ENCODE results near the gene CHST14. TPM values are rescaled to one million over a fixed set of nuclear protein-coding genes. Genes with fewer than 3 reads are reported as not detected.

The CHST14 gene
- total and polyA plus RNA-seq, 2 donors from 2014 or later = 11.9 to 14.3 TPM

- H3K9ac ChIP-seq (ENCODE audit: low read length in 3 of 3) = peak overlapping the region in 1 of 3 donors; percentile 61
These were observed 31.3 kb upstream of the CHST14 start for GRCh38 chr15:40439461-40439959.

GRCh38 chr15:40439960-40440742 is 30.6 kb upstream of the CHST14 start:
- peak in 3 of 5 donors; percentile 53 to 71 (median 61) for DNase-seq
- Histone ChIP-seq H3K27me3 (ENCODE audit: control insufficient read depth, insufficient read depth, low read length) (peaks cover 4% of the 10 kb centered on the region), H3K4me1 (ENCODE audit: control insufficient read depth in 2 of 3, insufficient read depth in 2 of 3, low read depth in 1 of 3, low read length in 3 of 3) (peaks cover 0 to 26% (median 0%) of the 10 kb centered on the region in 3 donors), H3K9me3 (ENCODE audit: control insufficient read depth in 2 of 3, insufficient read depth in 1 of 3, low read length in 3 of 3) (no peaks in the 10 kb centered on the region), H3K4me3 (ENCODE audit: low read length in 3 of 3) (peak overlapping the region; percentile 44 to 69 (median 55)), H3K36me3 (ENCODE audit: control insufficient read depth in 2 of 3, insufficient read depth in 3 of 3, low read length in 3 of 3) (no peaks in the 10 kb centered on the region), H3K27ac (ENCODE audit: low read depth in 2 of 2, low read length in 2 of 2) (no peak overlapping the region), H3K9ac (ENCODE audit: low read length in 3 of 3) (peak overlapping the region in 2 of 3 donors; percentile 45 to 61)
- TF ChIP-seq CTCF (IDR thresholded peaks at IDR 0.05; ENCODE audit: borderline replicate concordance, extremely low read depth, insufficient read depth) = no peak
- FAIRE-seq = no peak
- intact Hi-C loops (cut with DNase I) = no loop called here

More at GRCh38 chr15:40439461-40439959, 31.3 kb upstream of the CHST14 start:
- Histone ChIP-seq H3K27ac (ENCODE audit: low read depth in 2 of 2, low read length in 2 of 2) (no peak overlapping the region), H3K4me1 (ENCODE audit: control insufficient read depth in 2 of 3, insufficient read depth in 2 of 3, low read depth in 1 of 3, low read length in 3 of 3) (peaks cover 0 to 26% (median 0%) of the 10 kb centered on the region in 3 donors), H3K36me3 (ENCODE audit: control insufficient read depth in 2 of 3, insufficient read depth in 3 of 3, low read length in 3 of 3) (no peaks in the 10 kb centered on the region), H3K27me3 (ENCODE audit: control insufficient read depth, insufficient read depth, low read length) (peaks cover 9% of the 10 kb centered on the region), H3K4me3 (ENCODE audit: low read length in 3 of 3) (peak overlapping the region in 2 of 3 donors; percentile 12 to 69), H3K9me3 (ENCODE audit: control insufficient read depth in 2 of 3, insufficient read depth in 1 of 3, low read length in 3 of 3) (no peaks in the 10 kb centered on the region)
- intact Hi-C loops (cut with DNase I) = no loop called here
- FAIRE-seq = no peak
- no peak for TF ChIP-seq CTCF (IDR thresholded peaks at IDR 0.05; ENCODE audit: borderline replicate concordance, extremely low read depth, insufficient read depth)
- peak in 4 of 5 donors; percentile 35 to 76 (median 62) for DNase-seq

GRCh38 chr15:40440743-40441564 is 29.8 kb upstream of the CHST14 start, which contains the start of gene BAHD1:
BAHD1 (plus strand) TSS chr15:40440953; CDS start chr15:40458465, 17,512 bp downstream.
- TF ChIP-seq CTCF (IDR thresholded peaks at IDR 0.05; ENCODE audit: borderline replicate concordance, extremely low read depth, insufficient read depth) = peak; percentile 12
- intact Hi-C loops (cut with DNase I) = no loop called here
- DNase-seq = peak; percentile 97 to 99 (median 97)
- Histone ChIP-seq H3K36me3 (ENCODE audit: control insufficient read depth in 2 of 3, insufficient read depth in 3 of 3, low read length in 3 of 3) (no peaks in the 10 kb centered on the region), H3K27me3 (ENCODE audit: control insufficient read depth, insufficient read depth, low read length) (no peaks in the 10 kb centered on the region), H3K27ac (ENCODE audit: low read depth in 2 of 2, low read length in 2 of 2) (no peak within 1 kb of the TSS), H3K4me3 (ENCODE audit: low read length in 3 of 3) (peak within 1 kb of the TSS; percentile 44 to 69 (median 67)), H3K9ac (ENCODE audit: low read length in 3 of 3) (peak within 1 kb of the TSS in 2 of 3 donors; percentile 45 to 61), H3K4me1 (ENCODE audit: control insufficient read depth in 2 of 3, insufficient read depth in 2 of 3, low read depth in 1 of 3, low read length in 3 of 3) (peaks cover 0 to 26% (median 0%) of the 10 kb centered on the region in 3 donors), H3K9me3 (ENCODE audit: control insufficient read depth in 2 of 3, insufficient read depth in 1 of 3, low read length in 3 of 3) (no peaks in the 10 kb centered on the region)
- no peak for FAIRE-seq
